ENCODE data around the gene FAM43A. TPM values are rescaled to one million over a fixed set of nuclear protein-coding genes. Genes with fewer than 3 reads are reported as not detected.

The FAM43A gene
- total and polyA plus RNA-seq, 2 of the 8 experiments (the other 6 are each of a cell fraction or from before 2014, with no cell fraction given): 2.3 to 2.6 TPM

- 0 out of 2 replicates have a peak overlapping the region, but pooled peaks have one; percentile 55 for H2BK20ac ChIP-seq (ENCODE audit: low read length)
- WGBS, 2 experiments (ENCODE audit: extremely low coverage in 1 of 2, insufficient coverage in 1 of 2, insufficient read length in 1 of 2, insufficient replicate concordance in 2 of 2, low coverage in 1 of 2, low lambda C conversion rate in 2 of 2, missing lambda C conversion rate in 1 of 2): 88% methylated on average over 7 of the region's 7 CpGs; no CpG with 5 or more reads in 1 of the 2 experiments
These were observed 21.5 kb downstream of the FAM43A start for GRCh38 chr3:194707147-194707540.

More at GRCh38 chr3:194707147-194707540, 21.5 kb downstream of the FAM43A start:
- ChIA-PET CTCF (ENCODE audit: partially characterized antibody) (interaction anchor here (0.6 to 2.0 kb wide), 4 partner anchors 12 to 399 kb away, joined by 3 to 4 read pairs (median 3); no protein-coding TSS in a partner anchor), POLR2A (ENCODE audit: partially characterized antibody) (interaction anchor here (1.6 kb wide), 1 partner anchor 20 kb away, joined by 5 read pairs; no protein-coding TSS in a partner anchor)
- H3K36me3 ChIP-seq (ENCODE audit: control insufficient read depth in 2 of 4, insufficient read depth in 4 of 4, low read length in 3 of 4): no peaks in the 10 kb centered on the region
- H3K23ac ChIP-seq (ENCODE audit: insufficient read length): no peak overlapping the region
- no peak overlapping the region for H3K56ac ChIP-seq (replicated peaks; ENCODE audit: insufficient read length, low read depth, low read length)
- no peak overlapping the region for H3K14ac ChIP-seq (ENCODE audit: insufficient read length)
- H2AFZ ChIP-seq (ENCODE audit: low read length): peak overlapping the region; percentile 43; the same call in 1 of the 2 replicates
- H3K79me1 ChIP-seq (ENCODE audit: low read depth, low read length): no peaks in the 10 kb centered on the region
- TF ChIP-seq CREB1 (IDR thresholded peaks at IDR 0.05): no peak
- TF ChIP-seq SUZ12 (IDR thresholded peaks at IDR 0.05; ENCODE audit: low read length): no peak
- TF ChIP-seq SAP30 (IDR thresholded peaks at IDR 0.05; ENCODE audit: insufficient read depth, insufficient replicate concordance, low read length): no peak
- no peak for TF ChIP-seq TBP (IDR thresholded peaks at IDR 0.05; ENCODE audit: low read depth, low read length)
- no peak for TF ChIP-seq BRCA1 (IDR thresholded peaks at IDR 0.05; ENCODE audit: low read depth, low read length)
- no peak for TF ChIP-seq KDM1A (IDR thresholded peaks at IDR 0.05; ENCODE audit: borderline replicate concordance, low read length)
- TF ChIP-seq RFX5 (IDR thresholded peaks at IDR 0.05; ENCODE audit: borderline replicate concordance, low read depth, low read length): no peak
- no peak for TF ChIP-seq CEBPB (IDR thresholded peaks at IDR 0.05; ENCODE audit: low read depth, low read length)
- TF ChIP-seq SP2 (IDR thresholded peaks at IDR 0.05; ENCODE audit: low read length): no peak
- TF ChIP-seq ASH2L (IDR thresholded peaks at IDR 0.05; ENCODE audit: low read length): no peak
- no peak for TF ChIP-seq USF2 (IDR thresholded peaks at IDR 0.05; ENCODE audit: low read length)
- no peak overlapping the region for H2BK120ac ChIP-seq (replicated peaks; ENCODE audit: low read depth, low read length)
- peaks cover 5% of the 10 kb centered on the region; the same call in 1 of the 2 replicates for H3K23me2 ChIP-seq (ENCODE audit: low read depth, low read length)
- no peak overlapping the region for H2AK5ac ChIP-seq (ENCODE audit: low read depth, low read length)
- H3K4me3 ChIP-seq (ENCODE audit: extremely low read depth in 1 of 4, insufficient read depth in 2 of 4, low read depth in 3 of 4, low read length in 4 of 4): no peak overlapping the region
- peak overlapping the region in 1 of 2 experiments; percentile 17; a peak in 2 of 4 replicates for H3K4me2 ChIP-seq (ENCODE audit: insufficient read depth in 1 of 2, low read depth in 2 of 2, low read length in 2 of 2)
- no peaks in the 10 kb centered on the region for H3K27me3 ChIP-seq (replicated peaks in 1 of 4; ENCODE audit: control insufficient read depth in 3 of 4, extremely low read depth in 1 of 4, insufficient read depth in 3 of 4, low read length in 3 of 4)
- H2BK15ac ChIP-seq (ENCODE audit: low read length): peak overlapping the region; percentile 5; the same call in 1 of the 2 replicates
- H2BK5ac ChIP-seq (ENCODE audit: low read depth, low read length): peak overlapping the region; percentile 80; the same call in 1 of the 2 replicates
- H3K4ac ChIP-seq (replicated peaks; ENCODE audit: insufficient read length, low read depth, low read length): no peak overlapping the region
- H4K91ac ChIP-seq (replicated peaks; ENCODE audit: insufficient read length, low read length): no peak overlapping the region
- no peaks in the 10 kb centered on the region for H4K20me1 ChIP-seq (replicated peaks in 1 of 2; ENCODE audit: control insufficient read depth in 1 of 2, insufficient read depth in 2 of 2, low read length in 2 of 2)
- peaks cover 5 to 10% (median 7%) of the 10 kb centered on the region in 4 experiments for H3K4me1 ChIP-seq (replicated peaks in 1 of 4; ENCODE audit: control insufficient read depth in 3 of 4, insufficient read depth in 4 of 4, low read length in 3 of 4)
- no peak overlapping the region for H4K5ac ChIP-seq (ENCODE audit: insufficient read length, low read depth, low read length)
- no peak overlapping the region for H3K27ac ChIP-seq (ENCODE audit: low read depth, low read length)
- no peak overlapping the region; a peak in 2 of 7 replicates for H3K9ac ChIP-seq (replicated peaks in 1 of 4; ENCODE audit: extremely low read depth in 1 of 4, low read depth in 3 of 4, low read length in 3 of 4)
- no peak for DNase-seq (ENCODE audit: low read depth in 1 of 2, low spot score in 2 of 2)
- no peaks in the 10 kb centered on the region for H3K9me3 ChIP-seq (ENCODE audit: insufficient read depth in 2 of 2, low read depth in 1 of 2, low read length in 1 of 2)
- no peak overlapping the region; the same call in 1 of the 2 replicates for H3K18ac ChIP-seq (ENCODE audit: extremely low read depth, low read length)
- no peaks in the 10 kb centered on the region for H3K79me2 ChIP-seq (ENCODE audit: control insufficient read depth in 1 of 2, insufficient read depth in 2 of 2, low read length in 2 of 2)
- no peak for FAIRE-seq
- no peak overlapping the region for H4K8ac ChIP-seq (ENCODE audit: extremely low read depth, insufficient read depth, low read length)
- H2BK12ac ChIP-seq (ENCODE audit: low read depth, low read length): no peak overlapping the region
